GM19351 (cell line): Measurements from ENCODE around the gene GNAS-AS1.
A peak's percentile ranks its signal among the peaks of the same experiment; 100 is the strongest.

Experiments used
- ATAC-seq: cut with Tn5 transposase; IDR thresholded peaks from one replicate; pipeline ENCODE4 v1.9.1; 2021; ENCODE audit warnings: mild to moderate bottlenecking, moderate library complexity; ENCODE audit not compliant: unreplicated experiment

Gene GNAS-AS1

DNA sequence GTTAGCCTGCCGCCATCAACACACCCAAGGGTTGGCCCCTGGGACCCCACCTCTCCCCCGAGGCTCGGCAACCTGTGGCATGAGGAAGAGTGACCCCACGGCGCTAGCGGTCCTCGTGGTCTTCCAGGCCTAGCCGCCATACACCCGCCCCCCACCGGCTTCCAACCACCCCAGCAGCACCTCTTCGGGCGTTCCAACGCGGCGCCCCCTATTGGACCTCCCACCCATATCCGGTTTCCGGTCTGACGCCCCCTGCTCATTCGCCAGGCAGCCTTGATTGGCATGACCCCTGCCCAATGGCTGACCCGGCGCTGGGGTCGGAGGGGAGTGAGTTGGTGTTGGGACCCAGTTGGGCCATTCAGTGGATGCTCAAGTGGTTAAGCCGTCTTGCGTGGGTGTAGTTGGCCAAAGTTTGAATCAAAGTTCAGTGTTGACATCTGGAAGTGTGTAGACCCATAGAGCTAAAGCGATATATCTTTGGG is at the start of gene GNAS-AS1:
TSS of gene GNAS-AS1 (minus strand) at position 210 of the 482 bp plus-strand sequence.
- peak; percentile 81 for ATAC-seq

DNA sequence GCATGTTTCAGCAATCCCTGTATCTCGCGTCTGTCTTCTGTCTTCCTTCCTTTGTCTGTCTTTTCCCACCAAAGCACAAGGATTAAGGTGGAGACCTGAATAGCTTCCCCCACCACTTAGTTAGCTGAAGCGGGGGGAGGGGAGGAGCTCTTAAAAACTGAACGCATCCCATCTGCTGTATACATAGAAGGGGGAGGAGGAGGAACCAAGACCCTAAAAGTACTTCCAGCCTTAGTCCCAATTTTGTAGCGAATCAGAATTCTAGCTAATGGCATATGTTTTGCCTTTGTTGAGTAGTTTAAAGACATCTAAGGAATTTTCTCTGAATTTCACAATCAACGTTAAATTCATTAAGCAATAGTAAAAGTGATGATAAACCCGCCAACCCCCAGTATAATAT is 49.7 kb upstream of the GNAS-AS1 start:
- no peak for ATAC-seq

GRCh38 chr20:58899512-58899911 is 48.8 kb upstream of the GNAS-AS1 start:
- no peak for ATAC-seq

- no peak for ATAC-seq
These were observed 48.1 kb upstream of the GNAS-AS1 start for GRCh38 chr20:58898629-58899408.

DNA sequence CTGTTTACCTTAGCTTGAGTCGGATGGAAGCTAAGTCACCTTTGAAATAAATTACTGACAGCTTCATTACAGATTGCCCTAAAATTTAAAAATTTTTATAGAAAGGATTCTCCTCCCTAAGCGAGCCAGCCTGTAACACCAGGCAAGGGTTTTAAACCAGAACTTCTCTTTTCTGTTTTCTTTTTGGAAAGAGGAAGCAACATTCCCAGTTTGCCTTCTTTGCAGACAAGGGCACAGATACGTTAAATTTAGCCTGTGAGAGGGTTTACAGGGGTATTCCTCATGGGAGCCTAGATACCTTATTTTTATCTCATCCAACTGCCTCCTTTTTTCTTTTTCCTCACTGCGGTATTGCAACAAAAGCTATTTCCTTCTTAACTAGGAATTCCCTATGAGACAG is 46.8 kb upstream of the GNAS-AS1 start:
- no peak for ATAC-seq

GRCh38 chr20:58896820-58897219 is 46.1 kb upstream of the GNAS-AS1 start:
- no peak for ATAC-seq

- no peak for ATAC-seq
These were observed 44.9 kb upstream of the GNAS-AS1 start for GRCh38 chr20:58895448-58896180.

DNA sequence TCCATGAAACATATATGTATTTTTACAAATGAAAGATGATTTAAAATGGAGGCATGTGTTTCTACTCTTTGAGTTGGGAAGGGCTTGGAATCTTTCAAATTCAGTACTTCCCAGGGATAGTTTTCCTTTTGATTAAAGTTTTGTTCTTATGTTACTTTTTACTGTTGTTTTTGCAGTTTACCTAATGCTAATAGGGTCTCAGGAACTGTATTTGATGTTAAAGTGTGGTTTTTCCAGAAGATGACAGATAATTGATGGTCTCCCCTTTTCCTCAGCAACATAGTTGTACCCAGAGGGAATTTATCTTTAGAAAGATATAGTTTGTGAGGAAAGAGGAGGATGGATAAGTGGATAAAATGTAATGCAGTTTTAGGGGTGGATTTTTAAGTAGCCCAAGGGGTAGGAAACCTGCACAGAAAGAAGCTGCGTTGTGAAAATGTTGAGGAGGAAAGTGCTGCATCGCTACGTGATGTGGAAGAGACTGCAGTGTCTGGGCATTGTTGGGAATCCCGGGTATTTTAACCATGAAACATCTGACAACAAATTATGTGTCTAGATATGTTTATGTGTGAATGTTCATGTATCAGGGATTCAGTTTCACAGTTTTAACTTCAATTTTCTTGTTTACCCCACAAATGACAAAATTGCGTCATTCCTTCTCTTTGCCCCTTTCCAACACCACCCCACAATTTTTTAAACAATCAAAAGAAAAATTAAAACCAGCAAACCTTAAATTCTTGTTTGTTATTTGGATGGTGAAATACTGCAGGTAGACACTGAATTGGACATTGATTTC is 44.1 kb upstream of the GNAS-AS1 start:
- no peak for ATAC-seq

GRCh38 chr20:58893355-58894120 is 42.8 kb upstream of the GNAS-AS1 start:
- no peak for ATAC-seq

DNA sequence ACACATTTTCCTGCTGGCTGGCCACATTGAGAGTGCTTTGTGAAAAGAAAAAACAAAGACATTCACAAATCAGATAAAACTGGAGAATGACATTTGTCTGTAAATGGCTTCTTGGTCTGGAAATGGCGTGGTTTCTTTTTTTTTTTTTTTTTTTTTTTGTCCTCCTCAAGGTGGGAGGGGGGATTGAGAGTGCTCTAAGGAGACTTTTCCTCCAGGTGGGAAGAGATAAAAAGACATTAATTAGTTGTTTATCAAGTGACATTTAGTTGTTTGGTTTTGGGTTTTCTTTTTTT is 42.2 kb upstream of the GNAS-AS1 start:
- ATAC-seq = no peak

DNA sequence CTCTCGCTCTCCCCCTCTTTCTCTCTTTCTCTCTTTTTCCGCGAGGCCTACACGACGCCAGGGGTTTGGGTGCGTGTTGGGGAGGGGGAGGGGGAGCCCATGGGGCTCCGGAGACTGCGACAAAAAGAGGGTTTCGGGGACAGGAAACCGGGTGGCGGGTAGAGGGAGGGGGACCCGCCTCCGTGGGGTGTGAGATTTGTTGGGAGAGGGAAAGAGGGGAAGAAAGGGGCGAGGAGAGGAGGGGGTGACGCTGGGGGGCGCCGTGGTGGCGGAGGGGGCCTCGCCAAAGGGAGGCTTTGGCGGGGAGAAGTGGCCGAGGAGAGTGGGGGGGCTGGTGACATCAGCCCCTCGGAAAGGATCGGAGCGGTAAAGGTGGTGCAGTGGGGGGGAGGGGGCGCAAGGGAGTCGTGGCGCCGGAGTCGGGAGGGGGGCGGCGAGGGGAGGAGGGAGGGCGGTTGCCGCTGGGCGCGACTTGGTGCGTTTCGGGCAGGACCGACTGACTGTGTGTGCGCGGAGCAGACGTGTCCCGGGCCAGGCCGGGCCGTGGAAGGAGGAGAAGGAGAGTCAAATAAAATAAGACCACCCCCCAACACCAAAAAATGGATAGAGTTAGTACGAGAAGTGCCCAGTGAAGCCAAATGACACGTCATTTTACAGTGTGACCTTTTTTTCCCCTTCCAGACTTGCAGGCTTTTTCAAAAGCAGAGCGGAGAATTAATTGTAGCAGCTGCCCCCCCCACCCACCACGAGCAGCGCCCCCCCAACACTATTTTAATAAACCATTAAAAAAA is 41.6 kb upstream of the GNAS-AS1 start:
- ATAC-seq = no peak

- no peak for ATAC-seq
These were observed 41.0 kb upstream of the GNAS-AS1 start for GRCh38 chr20:58891718-58892140.

GRCh38 chr20:58891086-58891717 is 40.5 kb upstream of the GNAS-AS1 start:
- ATAC-seq = no peak

DNA sequence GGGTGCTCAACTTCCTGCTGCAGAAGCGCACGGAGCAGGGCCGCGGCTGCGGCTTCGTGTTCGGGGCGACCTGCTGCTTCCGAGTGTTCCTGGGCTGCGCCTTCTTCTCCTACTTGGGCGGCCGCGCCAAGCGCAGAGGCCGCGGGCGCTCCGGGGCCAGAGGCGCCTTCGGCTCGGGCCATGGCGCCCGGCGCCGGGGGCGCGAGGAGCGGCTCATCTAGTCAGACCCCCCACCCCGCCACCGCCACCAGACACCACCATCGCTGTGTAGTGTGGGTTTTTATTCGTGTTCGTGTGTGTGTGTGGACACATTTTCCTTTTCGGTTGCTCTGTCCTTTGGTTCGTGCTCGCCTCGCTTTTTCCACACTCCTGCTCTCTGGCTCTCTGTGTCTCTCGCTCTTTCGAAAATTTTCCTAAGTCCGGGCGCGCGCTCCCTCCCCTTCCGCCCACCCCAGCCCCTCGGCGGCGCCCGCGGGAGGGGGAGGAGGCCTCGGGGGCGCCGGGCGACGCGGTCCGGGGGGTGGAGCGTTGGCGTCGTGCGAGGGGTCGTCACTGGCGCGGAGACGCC is 39.9 kb upstream of the GNAS-AS1 start:
- ATAC-seq = no peak

DNA sequence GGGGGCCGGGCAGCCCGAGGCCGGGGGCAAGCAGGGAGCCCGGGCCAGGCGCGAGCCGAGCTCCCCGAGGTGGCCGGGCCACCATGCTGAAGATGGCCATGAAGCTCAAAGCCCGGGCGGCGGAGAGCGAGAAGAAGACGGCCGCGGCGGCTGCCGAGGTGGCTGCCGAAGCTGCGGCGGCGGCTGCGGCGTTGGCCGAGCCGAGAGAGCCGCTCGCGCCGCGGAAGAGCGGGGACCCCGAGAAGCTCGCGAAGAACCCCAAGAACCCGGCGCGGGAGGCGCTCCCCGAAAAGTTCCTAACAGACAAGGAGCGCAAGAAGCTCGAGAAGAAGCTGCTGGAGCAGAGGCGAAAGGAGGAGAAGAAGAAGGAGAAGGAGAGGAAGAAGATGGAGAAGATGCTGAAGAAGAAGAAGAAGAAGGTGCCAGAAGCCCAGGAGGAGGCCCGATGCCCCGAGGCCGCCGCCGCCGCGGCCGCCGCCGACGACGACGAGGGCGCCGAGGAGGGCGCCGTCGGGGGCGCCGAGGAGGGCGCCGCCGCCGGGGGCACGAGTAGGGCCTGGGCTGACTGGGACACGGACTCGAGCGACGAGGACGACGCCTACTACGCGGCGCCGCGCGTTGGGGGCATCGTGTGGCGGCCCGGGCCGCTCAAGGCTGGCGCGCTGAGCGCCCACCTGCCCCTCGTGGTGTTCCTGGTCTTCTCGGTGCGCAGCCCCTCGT is 39.3 kb upstream of the GNAS-AS1 start:
- ATAC-seq = no peak

GRCh38 chr20:58889334-58889760 is 38.6 kb upstream of the GNAS-AS1 start:
- ATAC-seq = no peak

DNA sequence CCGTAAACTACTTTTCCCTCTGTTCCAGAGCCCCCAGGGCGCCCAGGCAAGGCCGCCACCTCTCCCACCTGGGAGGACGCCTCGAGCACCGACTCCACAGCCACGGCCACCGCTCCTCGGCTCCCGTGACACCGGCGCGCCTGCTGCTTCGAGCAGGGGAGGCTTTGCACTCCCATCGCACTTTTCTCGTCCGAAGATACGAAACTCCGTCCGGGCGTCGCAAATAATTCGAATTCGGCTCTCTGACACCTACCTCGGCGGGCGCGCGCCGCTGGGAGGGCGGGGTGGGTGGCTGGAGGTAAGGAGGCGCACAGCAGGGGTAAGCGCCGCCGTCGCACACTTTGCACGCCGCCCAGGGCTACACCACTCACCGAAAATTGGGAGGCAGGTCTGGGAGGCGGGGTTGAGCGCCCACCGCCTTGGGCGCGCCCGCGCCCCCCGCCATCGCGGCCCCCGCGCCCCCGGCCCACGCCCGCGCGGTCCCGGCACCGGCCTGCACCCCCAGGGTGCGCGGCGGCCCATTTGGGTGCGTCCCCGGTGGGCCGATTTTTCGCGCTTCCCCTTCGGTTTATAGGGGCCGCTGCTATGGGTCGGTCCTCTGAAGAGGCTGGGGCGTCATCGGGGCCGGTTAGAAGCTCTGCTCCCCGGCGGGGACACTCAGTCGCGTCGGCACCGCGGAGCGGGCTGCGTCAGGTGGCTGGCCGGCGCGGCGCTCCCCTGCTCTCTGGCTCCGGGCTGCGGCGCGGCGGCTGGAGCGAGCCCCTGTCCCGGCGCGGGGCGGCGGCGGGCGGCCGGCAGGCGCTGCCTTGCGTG is 38.0 kb upstream of the GNAS-AS1 start:
- peak; percentile 33 for ATAC-seq

DNA sequence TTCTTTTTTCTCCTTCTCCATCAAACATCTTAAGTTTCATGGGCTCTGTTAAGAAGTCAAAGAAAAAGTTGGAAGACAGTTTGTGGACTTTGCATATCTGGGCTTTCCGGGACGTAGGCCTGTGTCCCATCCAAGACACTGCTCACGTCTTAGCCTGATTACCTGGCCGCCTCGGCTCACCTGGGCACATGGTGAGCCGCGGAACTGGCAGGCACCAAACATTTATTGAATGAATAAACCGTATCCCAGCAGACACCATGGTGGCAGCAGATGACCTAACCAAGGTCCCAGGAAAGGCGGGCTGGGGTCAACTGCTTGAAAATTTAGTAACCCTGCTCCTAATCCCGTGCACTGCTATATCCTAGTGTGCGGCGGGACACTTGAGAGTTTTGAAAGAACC is 37.4 kb upstream of the GNAS-AS1 start:
- ATAC-seq = no peak
